Lower lobe of right lung (tissue), 2 donors: ENCODE data around the gene PRSS53. TPM values are rescaled to one million over a fixed set of nuclear protein-coding genes. Genes with fewer than 3 reads are reported as not detected.

Experiments used
- ATAC-seq, 2 donors: fragments of 200-7000 bp; cut with Tn5 transposase; one replicate each; pipeline ENCODE4 v1.9.1; 2020 to 2022; ENCODE audit warnings: mild to moderate bottlenecking in 2 of 2, moderate library complexity in 2 of 2
- DNase-seq: peaks from one replicate; pipeline ENCODE4 v3.0.0-alpha.2; 2020
- H3K27ac ChIP-seq: fragments of 200-600 bp; one replicate; pipeline ENCODE4 v1.8.0; 2022
- H3K27me3 ChIP-seq: fragments of 200-600 bp; one replicate; pipeline ENCODE4 v1.8.0; 2022; ENCODE audit warnings: low read depth
- H3K36me3 ChIP-seq: fragments of 200-600 bp; one replicate; pipeline ENCODE4 v1.8.0; 2022; ENCODE audit warnings: mild to moderate bottlenecking
- H3K4me1 ChIP-seq: fragments of 200-600 bp; one replicate; pipeline ENCODE4 v1.8.0; 2022
- H3K4me3 ChIP-seq: fragments of 200-600 bp; one replicate; pipeline ENCODE4 v1.8.0; 2022; ENCODE audit warnings: mild to moderate bottlenecking
- H3K9me3 ChIP-seq: fragments of 200-600 bp; one replicate; pipeline ENCODE4 v1.8.0; 2022
- CTCF ChIP-seq: fragments of 200-600 bp; IDR thresholded peaks from one replicate; pipeline ENCODE4 v1.8.0; 2022; ENCODE audit warnings: antibody characterized with exemption, mild to moderate bottlenecking
- intact Hi-C: fragments of 100-400 bp; cut with DNase I; formaldehyde crosslinking; loops from one replicate; pipeline ENCODE4 v1.11.0; 2022
- total RNA-seq: library from RNA; stranded (reverse); fragmentation: NEBNext Ultra II Directional; extraction: Animal tissue kit (Norgen Biotek cat#: 25700); gene quantifications from one replicate; pipeline ENCODE4 v1.2.1, GENCODE V29; 2021
- donor health status: DM: no; HTN: yes; CAD: no; lungs with severe emphysema.

The PRSS53 gene
- total RNA-seq, 1 donor from 2014 or later, result 2.4 TPM

GRCh38 chr16:31083081-31083480, 5.7 kb downstream of the PRSS53 start:
- Histone ChIP-seq H3K9me3 (no peaks in the 10 kb centered on the region), H3K27me3 (no peaks in the 10 kb centered on the region), H3K4me3 (no peak overlapping the region), H3K4me1 (no peaks in the 10 kb centered on the region), H3K27ac (no peak overlapping the region), H3K36me3 (peaks cover 75% of the 10 kb centered on the region)
- no peak for TF ChIP-seq CTCF
- intact Hi-C loops, result no loop called here
- DNase-seq (no peak), ATAC-seq (no peak)

- Histone ChIP-seq H3K4me3 (no peak overlapping the region), H3K27ac (no peak overlapping the region), H3K4me1 (no peaks in the 10 kb centered on the region), H3K27me3 (no peaks in the 10 kb centered on the region), H3K36me3 (peaks cover 81% of the 10 kb centered on the region), H3K9me3 (no peaks in the 10 kb centered on the region)
- intact Hi-C loops, result no loop called here
- no peak for DNase-seq
- no peak for ATAC-seq
- no peak for TF ChIP-seq CTCF
Measured at GRCh38 chr16:31082368-31083045, 6.2 kb downstream of the PRSS53 start.

- H3K36me3 ChIP-seq, result peaks cover 84% of the 10 kb centered on the region
- intact Hi-C loops, result no loop called here
- no peaks in the 10 kb centered on the region for H3K27me3 ChIP-seq
- H3K4me3 ChIP-seq, result no peak overlapping the region
- no peaks in the 10 kb centered on the region for H3K9me3 ChIP-seq
- ATAC-seq, result no peak
- no peaks in the 10 kb centered on the region for H3K4me1 ChIP-seq
- DNase-seq, result no peak
- H3K27ac ChIP-seq, result no peak overlapping the region
- TF ChIP-seq CTCF, result no peak
Measured at GRCh38 chr16:31081428-31082351, 7.1 kb downstream of the PRSS53 start.

- intact Hi-C loops, result no loop called here
- Histone ChIP-seq H3K27ac (no peak overlapping the region), H3K27me3 (no peaks in the 10 kb centered on the region), H3K36me3 (peaks cover 91% of the 10 kb centered on the region), H3K4me3 (no peak overlapping the region), H3K9me3 (no peaks in the 10 kb centered on the region), H3K4me1 (no peaks in the 10 kb centered on the region)
- DNase-seq, result no peak
- TF ChIP-seq CTCF, result no peak
- no peak for ATAC-seq
Measured at GRCh38 chr16:31080756-31081419, 7.9 kb downstream of the PRSS53 start.

GRCh38 chr16:31080035-31080629, 8.6 kb downstream of the PRSS53 start:
- H3K4me3 ChIP-seq, result no peak overlapping the region
- H3K27ac ChIP-seq, result no peak overlapping the region
- ATAC-seq (no peak), DNase-seq (no peak)
- no peaks in the 10 kb centered on the region for H3K9me3 ChIP-seq
- H3K36me3 ChIP-seq, result peaks cover 87% of the 10 kb centered on the region
- no peak for TF ChIP-seq CTCF
- no peaks in the 10 kb centered on the region for H3K27me3 ChIP-seq
- H3K4me1 ChIP-seq, result peaks cover 6% of the 10 kb centered on the region
- intact Hi-C loops, result no loop called here
